Testis (tissue), 2 donors: ENCODE data around the gene EXOSC10.

Experiments
- POLR2A ChIP-seq: fragments of 450-650 bp; IDR thresholded peaks from one replicate; pipeline ENCODE4 v1.6.1; 2017; ENCODE audit warnings: antibody characterized with exemption, mild to moderate bottlenecking, moderate library complexity
- TF ChIP-seq, protein P1 (sequence below), 3 experiments: fragments of 450-650 bp in 2 of 3; fragments of 200-600 bp in 1 of 3; sonication (generic) in 1 of 3; IDR thresholded peaks; one replicate each; pipeline ENCODE4 v1.5.1; 2016 to 2019; ENCODE audit warnings: antibody characterized with exemption in 3 of 3, mild to moderate bottlenecking in 2 of 3, moderate library complexity in 1 of 3

DNA sequence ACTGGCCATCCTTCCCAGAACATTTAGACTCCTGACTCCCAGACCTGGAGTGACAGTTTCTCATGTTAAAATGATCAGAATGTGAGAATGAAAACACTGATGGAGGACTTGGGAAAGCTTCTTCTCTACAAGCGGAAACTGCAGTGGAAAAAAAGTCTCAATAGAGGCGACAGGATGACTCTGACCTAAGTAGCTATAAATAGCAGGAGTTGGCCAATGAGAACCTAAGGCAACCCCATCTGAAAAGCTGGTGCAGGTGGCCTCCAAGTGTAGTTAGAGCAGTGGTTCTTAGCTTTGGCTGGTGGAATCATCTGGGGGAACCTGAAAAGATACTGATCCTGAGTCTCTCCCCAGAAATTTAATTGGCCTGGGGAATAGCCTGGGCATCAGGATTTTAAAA lies 44.2 kb upstream of the EXOSC10 start:
- no peak for TF ChIP-seq POLR2A
- TF ChIP-seq, protein P1, sequence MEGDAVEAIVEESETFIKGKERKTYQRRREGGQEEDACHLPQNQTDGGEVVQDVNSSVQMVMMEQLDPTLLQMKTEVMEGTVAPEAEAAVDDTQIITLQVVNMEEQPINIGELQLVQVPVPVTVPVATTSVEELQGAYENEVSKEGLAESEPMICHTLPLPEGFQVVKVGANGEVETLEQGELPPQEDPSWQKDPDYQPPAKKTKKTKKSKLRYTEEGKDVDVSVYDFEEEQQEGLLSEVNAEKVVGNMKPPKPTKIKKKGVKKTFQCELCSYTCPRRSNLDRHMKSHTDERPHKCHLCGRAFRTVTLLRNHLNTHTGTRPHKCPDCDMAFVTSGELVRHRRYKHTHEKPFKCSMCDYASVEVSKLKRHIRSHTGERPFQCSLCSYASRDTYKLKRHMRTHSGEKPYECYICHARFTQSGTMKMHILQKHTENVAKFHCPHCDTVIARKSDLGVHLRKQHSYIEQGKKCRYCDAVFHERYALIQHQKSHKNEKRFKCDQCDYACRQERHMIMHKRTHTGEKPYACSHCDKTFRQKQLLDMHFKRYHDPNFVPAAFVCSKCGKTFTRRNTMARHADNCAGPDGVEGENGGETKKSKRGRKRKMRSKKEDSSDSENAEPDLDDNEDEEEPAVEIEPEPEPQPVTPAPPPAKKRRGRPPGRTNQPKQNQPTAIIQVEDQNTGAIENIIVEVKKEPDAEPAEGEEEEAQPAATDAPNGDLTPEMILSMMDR (IDR thresholded peaks at IDR 0.05): no peak
